HG03354 (cell line): Measurements from ENCODE around the gene POLR2L.

ENCODE experiments used
- ATAC-seq: cut with Tn5 transposase; IDR thresholded peaks from one replicate; pipeline ENCODE4 v1.9.1; 2021; ENCODE audit warnings: mild to moderate bottlenecking; ENCODE audit not compliant: unreplicated experiment, poor library complexity, severe bottlenecking

POLR2L gene

DNA sequence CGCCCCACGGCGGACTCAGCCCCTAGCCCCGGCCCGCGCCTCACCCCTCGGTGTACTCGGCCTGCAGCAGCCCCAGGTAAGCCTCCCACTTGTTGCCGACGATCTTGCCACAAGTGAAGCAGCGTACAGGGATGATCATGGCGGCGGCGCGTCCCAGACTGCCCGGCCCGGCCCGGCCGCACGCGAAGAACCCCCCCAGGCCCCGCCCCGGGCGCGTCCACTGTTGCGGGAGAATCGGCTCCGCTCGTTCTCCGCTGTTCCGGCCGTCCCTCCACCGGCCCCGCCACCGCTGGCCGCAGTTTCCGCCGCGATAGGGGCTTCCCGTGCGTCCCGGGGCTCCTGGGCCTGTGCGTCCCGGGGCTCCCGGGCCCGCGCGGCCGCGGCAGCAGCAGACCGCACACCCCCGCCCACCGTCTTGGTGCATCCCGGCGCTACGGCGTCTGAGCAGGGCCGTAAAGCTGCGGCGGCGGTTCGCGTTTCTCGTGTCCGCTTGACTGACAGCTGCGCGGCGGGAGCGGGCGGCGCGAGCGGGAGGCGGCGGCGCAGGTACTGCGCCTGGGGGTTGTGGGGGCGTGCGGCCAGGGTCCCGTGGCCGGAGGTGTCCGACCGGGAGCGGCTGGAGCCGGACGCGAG, at the start of gene POLR2L, which contains the start of gene TSPAN4:
POLR2L (minus strand) TSS at position 160 of the 633 bp plus-strand sequence; CDS start at position 139, 21 bp downstream.
TSPAN4 (plus strand) TSS at position 483 of the 633 bp plus-strand sequence. CDS start 7,453 bp downstream, outside the sequence.
- ATAC-seq: peak; percentile 68

DNA sequence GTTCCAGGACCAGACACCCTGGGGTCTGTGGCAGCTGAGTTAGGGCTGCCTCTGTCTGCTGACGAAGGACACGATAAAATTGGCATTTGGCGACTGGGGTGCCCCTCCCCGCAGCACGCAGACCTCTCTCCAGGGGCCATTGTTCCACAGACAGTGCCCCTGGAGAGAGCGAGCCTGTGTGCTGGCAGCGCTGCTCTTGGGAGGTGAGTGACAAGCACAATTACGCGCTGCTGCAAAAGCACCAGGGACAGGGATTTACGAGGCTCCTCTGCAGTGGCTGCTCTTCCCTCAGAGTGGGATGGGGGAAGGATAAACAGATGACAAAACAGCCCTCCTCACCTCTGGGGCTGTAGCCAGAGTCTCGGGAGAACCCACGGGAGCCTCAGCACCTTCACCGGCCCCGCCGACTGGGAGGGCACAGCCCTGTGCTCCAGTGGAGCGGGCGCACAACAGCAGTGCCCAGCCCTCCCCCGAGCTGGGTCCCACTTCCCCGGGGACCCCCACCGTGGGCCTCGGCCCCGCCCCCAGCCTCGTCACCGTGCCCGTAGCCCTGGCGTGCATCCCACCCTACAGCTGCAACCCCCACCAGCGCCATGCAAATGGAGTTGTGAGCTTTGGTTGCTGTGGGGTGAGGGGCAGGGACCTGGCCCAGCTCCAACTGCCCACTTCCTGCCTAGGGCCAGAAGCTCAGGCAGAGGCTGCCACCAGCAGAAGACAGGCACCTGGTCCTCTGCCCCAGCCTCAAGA, 48.6 kb upstream of the POLR2L start:
- ATAC-seq: no peak

- no peak for ATAC-seq
Measured at GRCh38 chr11:889687-890475, 47.6 kb upstream of the POLR2L start.

- no peak for ATAC-seq
Measured at GRCh38 chr11:889257-889656, 46.9 kb upstream of the POLR2L start.

GRCh38 chr11:888310-889212, 46.2 kb upstream of the POLR2L start:
- no peak for ATAC-seq

- no peak for ATAC-seq
Measured at GRCh38 chr11:887589-887988, 45.3 kb upstream of the POLR2L start.

DNA sequence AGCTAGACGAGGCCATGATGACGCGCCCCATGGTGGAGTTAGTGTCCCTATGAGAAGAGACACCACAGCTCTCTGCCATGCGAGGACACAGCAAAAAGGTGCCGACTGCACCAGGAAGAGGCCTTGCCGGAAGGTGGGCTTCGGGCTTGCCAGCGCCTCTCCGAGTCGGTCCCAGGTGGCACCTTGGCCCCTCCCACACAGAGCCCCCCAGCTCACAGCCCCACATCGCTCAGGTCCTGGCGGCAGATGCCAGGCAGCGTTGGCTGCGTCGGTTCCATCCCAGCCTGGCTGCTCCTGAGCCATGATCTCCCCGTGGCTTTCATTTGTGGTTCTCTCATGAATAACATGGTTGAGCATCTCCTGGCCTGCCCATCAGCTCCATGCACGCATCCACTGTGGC, 44.2 kb upstream of the POLR2L start:
- ATAC-seq: no peak

DNA sequence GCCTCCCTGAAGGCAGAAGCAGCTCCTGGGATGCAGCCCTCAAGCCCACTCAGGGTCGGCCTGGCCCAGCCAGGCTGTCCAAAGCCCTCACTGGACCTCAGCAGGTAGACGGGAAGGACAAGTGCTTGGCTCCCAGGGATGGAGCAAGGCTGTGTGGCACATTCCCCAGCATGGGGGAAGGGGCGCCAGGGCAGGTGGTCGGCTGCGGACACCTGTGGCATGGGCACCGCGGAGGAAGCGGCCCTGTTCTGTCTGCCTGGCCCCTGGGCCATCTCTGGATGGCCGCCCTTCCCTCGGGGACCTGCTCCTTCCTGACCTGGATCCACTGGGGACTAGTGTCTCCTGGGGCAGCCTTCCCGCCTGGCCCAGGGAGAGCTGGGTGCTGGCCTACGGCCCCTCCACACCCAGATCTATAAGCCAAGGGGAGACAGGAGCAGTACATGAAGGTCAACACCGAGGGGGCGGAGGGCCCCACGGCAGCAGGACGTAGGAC, 42.3 kb upstream of the POLR2L start:
- ATAC-seq: no peak

DNA sequence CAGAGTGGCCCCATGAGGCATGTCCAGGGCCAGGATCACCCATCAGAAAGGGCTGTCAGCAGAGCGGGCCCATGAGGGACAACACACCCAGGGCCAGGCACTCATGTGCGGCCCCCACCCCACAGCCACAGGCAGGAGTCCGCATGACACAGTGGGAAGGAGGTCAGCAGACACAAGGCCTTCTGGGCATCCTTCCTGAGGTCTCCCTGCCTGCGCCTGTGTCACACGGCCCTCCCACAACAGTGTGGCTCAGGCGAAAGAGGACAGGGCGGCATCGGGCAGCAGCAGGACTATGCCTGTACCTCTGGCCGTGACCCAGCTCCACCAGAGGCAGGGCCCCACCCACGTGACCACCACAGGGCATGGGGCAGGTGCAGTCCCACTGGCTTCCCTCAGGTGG, 41.2 kb upstream of the POLR2L start:
- no peak for ATAC-seq

DNA sequence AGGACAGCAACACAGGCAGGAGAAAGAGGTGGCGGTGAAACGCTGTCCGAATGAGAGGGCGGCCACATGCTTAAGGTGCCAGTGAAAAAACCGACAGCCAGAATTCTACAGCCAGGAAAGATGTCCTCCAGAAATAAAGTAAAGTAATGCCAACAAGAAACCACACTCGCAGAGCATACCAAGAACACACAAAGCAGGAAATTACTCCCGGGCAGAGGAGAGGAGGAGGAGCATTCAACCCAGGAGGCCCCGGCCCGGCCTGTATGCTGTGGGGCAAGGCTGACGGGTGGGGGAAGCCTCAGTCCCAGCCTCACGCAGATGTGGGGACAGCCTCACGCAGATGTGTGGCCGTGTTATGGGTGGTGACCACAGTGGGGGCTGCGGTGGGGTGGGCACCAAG, 40.3 kb upstream of the POLR2L start:
- ATAC-seq: no peak

DNA sequence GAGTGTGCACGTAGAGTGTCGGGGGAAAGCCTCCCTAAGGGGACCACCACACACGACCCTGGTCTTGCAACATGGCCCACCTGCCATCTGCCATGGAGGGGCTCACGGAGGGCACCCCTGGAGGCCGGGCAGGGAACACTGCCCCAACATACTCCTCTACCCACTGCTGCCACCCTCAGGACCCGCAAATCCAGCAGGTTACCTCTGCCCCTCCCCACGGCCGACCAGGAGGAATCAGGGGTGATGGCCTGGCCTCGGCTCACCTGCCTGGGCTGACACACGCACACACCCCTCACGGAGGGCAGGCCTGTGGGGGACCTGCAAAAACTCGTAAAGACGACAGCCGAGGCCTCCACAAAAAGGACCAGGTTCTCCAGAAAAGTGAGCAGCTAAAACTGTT, 38.1 kb upstream of the POLR2L start:
- no peak for ATAC-seq

DNA sequence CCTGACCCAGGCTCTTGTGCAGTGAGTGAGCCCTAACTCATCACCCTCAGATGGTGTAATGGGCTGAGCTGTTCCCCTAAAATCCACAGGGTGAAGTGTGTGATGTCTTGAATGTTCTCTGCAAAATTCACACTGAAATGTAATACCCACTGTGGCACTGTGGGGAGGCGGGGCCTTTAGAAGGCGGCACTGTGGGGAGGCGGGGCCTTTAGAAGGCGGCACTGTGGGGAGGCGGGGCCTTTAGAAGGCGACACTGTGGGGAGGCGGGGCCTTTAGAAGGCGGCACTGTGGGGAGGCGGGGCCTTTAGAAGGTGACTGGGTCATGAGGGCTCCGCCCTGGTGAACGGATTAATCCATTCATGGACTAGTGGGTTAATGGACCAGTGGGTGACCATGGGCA, 35.2 kb upstream of the POLR2L start:
- ATAC-seq: no peak

GRCh38 chr11:876545-876944, 34.2 kb upstream of the POLR2L start:
- no peak for ATAC-seq

GRCh38 chr11:875769-876301, 33.5 kb upstream of the POLR2L start:
- ATAC-seq: no peak

DNA sequence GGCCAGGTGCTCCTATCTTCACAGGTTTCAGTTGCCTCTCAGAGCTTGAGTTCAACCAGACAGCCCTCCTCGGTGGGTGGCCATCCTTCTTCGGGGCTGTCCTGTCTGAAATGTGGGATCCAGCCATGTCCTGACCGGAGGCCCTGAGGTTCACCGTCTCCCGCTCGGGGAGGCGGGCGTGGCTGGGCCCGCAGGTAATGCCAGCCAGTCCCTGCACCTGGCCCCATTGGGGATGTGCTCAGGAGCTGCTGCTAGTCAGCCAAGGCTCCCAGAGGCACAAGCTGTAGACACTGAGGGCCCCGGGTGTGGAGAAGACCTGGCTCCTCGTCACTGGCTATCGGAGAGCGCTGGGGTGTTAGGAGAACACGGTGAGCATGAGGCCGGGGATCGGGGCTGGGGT, 32.9 kb upstream of the POLR2L start:
- no peak for ATAC-seq

DNA sequence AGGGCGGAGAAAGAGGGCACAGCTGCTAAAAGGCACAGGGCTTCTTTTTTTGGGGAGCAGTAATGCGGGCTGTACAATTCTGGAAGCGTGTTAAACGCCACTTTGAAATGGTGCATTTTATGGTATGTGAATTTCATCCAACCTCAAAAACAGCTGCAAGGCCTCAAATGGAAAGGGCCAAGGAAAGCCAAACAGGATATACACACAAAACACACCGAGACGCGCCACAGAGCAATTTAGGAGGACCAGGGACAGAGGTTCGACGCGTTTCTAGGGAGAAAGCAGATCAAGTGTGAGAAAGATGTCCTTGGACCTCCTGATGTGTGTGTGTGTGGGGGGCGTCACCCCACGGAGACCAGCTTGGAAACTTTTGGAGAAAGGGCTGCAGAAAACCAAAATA, 31.4 kb upstream of the POLR2L start:
- no peak for ATAC-seq

- ATAC-seq: no peak
Measured at GRCh38 chr11:872799-873198, 30.5 kb upstream of the POLR2L start.

DNA sequence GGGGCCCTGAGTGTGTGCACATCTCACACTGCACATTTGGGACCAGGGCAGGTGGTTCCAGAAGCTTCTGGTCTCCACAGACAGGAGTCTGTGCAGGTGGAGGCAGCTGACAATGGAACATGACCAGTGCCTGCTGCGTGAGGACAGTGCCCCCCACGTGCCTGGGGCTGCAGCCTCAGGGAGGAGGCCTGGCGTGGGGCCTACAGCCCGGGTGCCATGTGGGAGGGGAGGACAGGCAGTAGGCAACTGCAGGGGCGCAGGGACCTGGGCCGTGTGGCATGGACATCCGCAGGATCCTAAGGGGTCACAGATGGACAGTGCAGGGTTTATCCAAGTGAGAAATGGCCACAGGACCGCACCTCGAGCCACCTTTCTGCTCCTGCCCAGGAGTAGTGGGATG, 29.1 kb upstream of the POLR2L start:
- no peak for ATAC-seq

- ATAC-seq: no peak
Measured at GRCh38 chr11:870418-870817, 28.1 kb upstream of the POLR2L start.
